SK-MEL-5 (cell line): ENCODE results near the gene USP17L22. TPM values are rescaled to one million over a fixed set of nuclear protein-coding genes. Genes with fewer than 3 reads are reported as not detected.
"Not testable (repeated sequence)": the region's sequence is repeated elsewhere in the genome, so short reads cannot be mapped to it uniquely, and the experiment has no call there.

Experiments used
- DNase-seq: peaks from one replicate; pipeline ENCODE4 v3.0.0-alpha.2; 2016; ENCODE audit warnings: low read depth, low spot score
- in situ Hi-C: cut with HindIII; loops from 2 replicates; pipeline ENCODE4 v1.10.0; 2016; ENCODE audit warnings: low sequenced_read_pairs, high pct_unique_total_duplicates, low pct_unique_long_range_greater_than_20kb
- polyA plus RNA-seq, 2 experiments: library from polyadenylated mRNA; depleted of rRNA; stranded (reverse); fragments of >200 nt; gene quantifications; 2 replicates each; pipeline ENCODE4 v1.2.3, GENCODE V29; 2015
- total RNA-seq: library from RNA; depleted of rRNA; stranded (reverse); fragments of >200 nt; shearing (Covaris generic); gene quantifications from 2 replicates; pipeline ENCODE4 v1.2.3, GENCODE V29; 2014; rRNA removed

The USP17L22 gene
- not detected in 2 replicates for total RNA-seq
- polyA plus RNA-seq (2015; cell fraction: cytosol; rRNA removed), result not detected in 2 replicates
- polyA plus RNA-seq (2015; cell fraction: nucleus; rRNA removed), result not detected in 2 replicates

GRCh38 chr4:9267319-9267718 lies at the start of gene USP17L22:
USP17L22 (plus strand) TSS chr4:9267619; CDS start chr4:9267619, 0 bp downstream.
- not testable (repeated sequence) for DNase-seq

GRCh38 chr4:9219852-9220251 lies 47.6 kb upstream of the USP17L22 start, which contains the start of gene USP17L12:
USP17L12 (plus strand) TSS chr4:9220152; CDS start chr4:9220152, 0 bp downstream.
- in situ Hi-C loops, result not testable (repeated sequence)

More at GRCh38 chr4:9267319-9267718, at the start of gene USP17L22:
- in situ Hi-C loops, result not testable (repeated sequence)

GRCh38 chr4:9224596-9224995 lies 42.8 kb upstream of the USP17L22 start, which contains the start of gene USP17L13:
USP17L13 (plus strand) TSS chr4:9224896; CDS start chr4:9224896, 0 bp downstream.
- DNase-seq, in situ Hi-C loops: not testable (repeated sequence)

More at GRCh38 chr4:9219852-9220251, 47.6 kb upstream of the USP17L22 start, which contains the start of gene USP17L12:
- DNase-seq, result not testable (repeated sequence)

GRCh38 chr4:9230249-9230648 lies 37.2 kb upstream of the USP17L22 start:
- in situ Hi-C loops, result not testable (repeated sequence)

GRCh38 chr4:9234085-9234484 lies 33.3 kb upstream of the USP17L22 start, which contains the start of gene USP17L15:
USP17L15 (plus strand) TSS chr4:9234385; CDS start chr4:9234385, 0 bp downstream.
- in situ Hi-C loops, DNase-seq: not testable (repeated sequence)

More at GRCh38 chr4:9230249-9230648, 37.2 kb upstream of the USP17L22 start:
- DNase-seq, result not testable (repeated sequence)

GRCh38 chr4:9238461-9238860 lies 29.0 kb upstream of the USP17L22 start:
- in situ Hi-C loops, DNase-seq: not testable (repeated sequence)

- DNase-seq, in situ Hi-C loops: not testable (repeated sequence)
Measured at GRCh38 chr4:9243579-9243978, 23.8 kb upstream of the USP17L22 start, which contains the start of gene USP17L17. USP17L17 (plus strand) TSS chr4:9243879; CDS start chr4:9243879, 0 bp downstream.

- DNase-seq, in situ Hi-C loops: not testable (repeated sequence)
Measured at GRCh38 chr4:9247953-9248680, 19.3 kb upstream of the USP17L22 start, which contains the start of gene USP17L18. USP17L18 (plus strand) TSS chr4:9248630; CDS start chr4:9248630, 0 bp downstream.

GRCh38 chr4:9253078-9253477 lies 14.3 kb upstream of the USP17L22 start, which contains the start of gene USP17L19:
USP17L19 (plus strand) TSS chr4:9253378; CDS start chr4:9253378, 0 bp downstream.
- in situ Hi-C loops, DNase-seq: not testable (repeated sequence)

- DNase-seq, in situ Hi-C loops: not testable (repeated sequence)
Measured at GRCh38 chr4:9257824-9258223, 9.6 kb upstream of the USP17L22 start, which contains the start of gene USP17L20. USP17L20 (plus strand) TSS chr4:9258124; CDS start chr4:9258124, 0 bp downstream.

- in situ Hi-C loops, DNase-seq: not testable (repeated sequence)
Measured at GRCh38 chr4:9262572-9262971, 4.8 kb upstream of the USP17L22 start, which contains the start of gene USP17L21. USP17L21 (plus strand) TSS chr4:9262872; CDS start chr4:9262872, 0 bp downstream.

- in situ Hi-C loops, DNase-seq: not testable (repeated sequence)
Measured at GRCh38 chr4:9271719-9272118, 4.3 kb downstream of the USP17L22 start.

Other genes starting within 250 kb of the USP17L22 start
- gene FAM90A26, start 97.2 kb upstream of the USP17L22 start, total RNA-seq, result not detected in 2 replicates
- gene USP17L10, start 57.0 kb upstream of the USP17L22 start, total RNA-seq, result not detected in 2 replicates
- gene USP17L11, start 52.2 kb upstream of the USP17L22 start, total RNA-seq, result not detected in 2 replicates
- gene USP17L12, start 47.5 kb upstream of the USP17L22 start, total RNA-seq, result not detected in 2 replicates
- not detected in 2 replicates for gene USP17L13, start 42.7 kb upstream of the USP17L22 start, total RNA-seq
- not detected in 2 replicates for gene USP17L15, start 33.2 kb upstream of the USP17L22 start, total RNA-seq
- gene USP17L17, start 23.7 kb upstream of the USP17L22 start, total RNA-seq, result not detected in 2 replicates
- not detected in 2 replicates for gene USP17L18, start 19.0 kb upstream of the USP17L22 start, total RNA-seq
- gene USP17L19, start 14.2 kb upstream of the USP17L22 start, total RNA-seq, result not detected in 2 replicates
- gene USP17L20, start 9.5 kb upstream of the USP17L22 start, total RNA-seq, result not detected in 2 replicates
- not detected in 2 replicates for gene USP17L21, start 4.7 kb upstream of the USP17L22 start, total RNA-seq
- not detected in 2 replicates for gene USP17L24, start 57.5 kb downstream of the USP17L22 start, total RNA-seq
- gene USP17L25, start 62.3 kb downstream of the USP17L22 start, total RNA-seq, result not detected in 2 replicates
- not detected in 2 replicates for gene USP17L26, start 67.0 kb downstream of the USP17L22 start, total RNA-seq
- gene USP17L5, start 71.8 kb downstream of the USP17L22 start, total RNA-seq, result not detected in 2 replicates
- not detected in 2 replicates for gene USP17L27, start 76.5 kb downstream of the USP17L22 start, total RNA-seq
- gene USP17L28, start 81.3 kb downstream of the USP17L22 start, total RNA-seq, result not detected in 2 replicates
- not detected in 2 replicates for gene USP17L29, start 86.0 kb downstream of the USP17L22 start, total RNA-seq
- gene USP17L30, start 95.5 kb downstream of the USP17L22 start, total RNA-seq, result not detected in 2 replicates
- not detected in 2 replicates for gene DEFB131A, start 176.8 kb downstream of the USP17L22 start, total RNA-seq